KMS-11 (cell line): ENCODE measurements around the gene RFT1.

Experiments
- H2AFZ ChIP-seq: fragments of 200-600 bp; sonication (generic); 2 replicates; pipeline ENCODE4 v1.6.1; 2016; ENCODE audit warnings: antibody characterized with exemption, mixed run types, low read depth
- H3K27ac ChIP-seq: fragments of 200-600 bp; sonication (generic); 2 replicates; pipeline ENCODE4 v1.6.1; 2016; ENCODE audit warnings: mild to moderate bottlenecking, mixed run types
- H3K27me3 ChIP-seq: fragments of 200-600 bp; sonication (generic); 2 replicates; pipeline ENCODE4 v1.6.1; 2017; ENCODE audit warnings: mild to moderate bottlenecking, low read depth, mixed run types, moderate library complexity; ENCODE audit not compliant: insufficient read depth
- H3K36me3 ChIP-seq: fragments of 200-600 bp; sonication (generic); 2 replicates; pipeline ENCODE4 v1.6.1; 2017; ENCODE audit warnings: mild to moderate bottlenecking, mixed run types; ENCODE audit not compliant: insufficient read depth
- H3K4me1 ChIP-seq: fragments of 200-600 bp; sonication (generic); 2 replicates; pipeline ENCODE4 v1.6.1; 2016; ENCODE audit warnings: mild to moderate bottlenecking, low read depth, mixed run types; ENCODE audit not compliant: poor library complexity, severe bottlenecking
- H3K4me2 ChIP-seq: fragments of 200-600 bp; sonication (generic); 2 replicates; pipeline ENCODE4 v1.7.0; 2016; ENCODE audit warnings: mild to moderate bottlenecking, mixed run types
- H3K4me3 ChIP-seq: fragments of 200-600 bp; sonication (generic); IDR thresholded peaks from 2 replicates; pipeline ENCODE4 v1.6.1; 2017; ENCODE audit warnings: low read depth, low read length, mixed read lengths; ENCODE audit not compliant: insufficient read depth
- H3K79me2 ChIP-seq: fragments of 200-600 bp; sonication (generic); 2 replicates; pipeline ENCODE4 v1.6.1; 2016; ENCODE audit warnings: low read depth, mixed run types; ENCODE audit not compliant: insufficient read depth
- H3K9ac ChIP-seq: fragments of 200-600 bp; sonication (generic); 2 replicates; pipeline ENCODE4 v1.6.1; 2016; ENCODE audit warnings: mild to moderate bottlenecking, mixed run types
- H4K20me1 ChIP-seq: fragments of 200-600 bp; sonication (generic); 2 replicates; pipeline ENCODE4 v1.6.1; 2016; ENCODE audit warnings: mild to moderate bottlenecking, mixed run types; ENCODE audit not compliant: insufficient read depth
- CTCF ChIP-seq: fragments of 200-600 bp; sonication (generic); conservative IDR thresholded peaks from 2 replicates; pipeline ENCODE4 v1.6.1; 2017; ENCODE audit warnings: low read depth, mild to moderate bottlenecking, antibody characterized with exemption, low read length, moderate library complexity, mixed read lengths

RFT1 gene

DNA sequence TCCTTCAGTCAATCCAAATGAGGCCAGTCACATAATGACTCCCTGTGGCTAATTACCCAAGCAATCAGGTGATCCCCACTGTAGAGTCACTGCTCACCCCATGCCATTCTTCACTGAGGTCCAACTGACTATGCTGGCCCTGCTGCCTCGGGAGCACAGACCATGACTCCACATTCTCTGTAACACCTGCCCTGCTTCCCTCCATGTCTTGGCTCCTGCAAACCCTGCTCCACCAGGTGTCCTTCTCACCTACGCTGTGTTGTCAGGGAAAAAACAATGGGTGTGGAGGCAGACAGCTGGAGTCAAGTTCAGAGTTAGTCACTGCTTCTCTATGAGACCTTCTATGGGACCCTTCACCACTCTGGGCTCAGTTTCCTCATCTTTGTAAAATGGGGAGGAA lies 78.3 kb downstream of the RFT1 start:
- Histone ChIP-seq H3K79me2 (no peaks in the 10 kb centered on the region), H3K4me2 (no peak overlapping the region), H4K20me1 (no peaks in the 10 kb centered on the region), H3K9ac (no peak overlapping the region), H3K4me1 (peaks cover 7% of the 10 kb centered on the region), H3K27me3 (no peaks in the 10 kb centered on the region; the same call in 1 of the 2 replicates), H3K4me3 (no peak overlapping the region), H3K27ac (no peak overlapping the region), H3K36me3 (no peaks in the 10 kb centered on the region), H2AFZ (no peak overlapping the region)
- TF ChIP-seq CTCF = no peak

DNA sequence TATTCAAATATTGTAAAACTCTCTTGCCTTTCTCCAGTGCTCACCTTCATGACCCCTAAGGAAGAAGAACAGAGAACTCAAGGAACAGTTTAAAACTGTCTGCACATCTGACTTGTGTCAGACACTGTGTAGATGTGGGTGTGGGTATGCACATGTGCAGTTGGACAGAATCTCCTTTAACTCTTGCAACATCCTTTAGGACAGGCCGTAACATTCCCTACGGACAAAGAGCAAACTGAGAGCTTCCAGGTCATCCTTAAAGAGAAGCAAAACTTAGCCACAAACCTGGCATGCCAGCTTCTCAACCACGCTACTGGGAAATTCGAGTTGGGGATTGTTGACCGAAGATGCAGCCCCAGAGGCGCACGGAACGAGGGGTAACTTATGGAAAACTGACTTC lies 80.2 kb downstream of the RFT1 start:
- no peaks in the 10 kb centered on the region for H3K79me2 ChIP-seq
- H3K9ac ChIP-seq = no peak overlapping the region
- H3K4me3 ChIP-seq = no peak overlapping the region
- H4K20me1 ChIP-seq = no peaks in the 10 kb centered on the region
- no peak overlapping the region for H3K4me2 ChIP-seq
- H3K36me3 ChIP-seq = no peaks in the 10 kb centered on the region
- TF ChIP-seq CTCF = no peak
- no peak overlapping the region for H3K27ac ChIP-seq
- no peak overlapping the region for H2AFZ ChIP-seq
- no peaks in the 10 kb centered on the region; the same call in 1 of the 2 replicates for H3K27me3 ChIP-seq
- peaks cover 7% of the 10 kb centered on the region for H3K4me1 ChIP-seq

DNA sequence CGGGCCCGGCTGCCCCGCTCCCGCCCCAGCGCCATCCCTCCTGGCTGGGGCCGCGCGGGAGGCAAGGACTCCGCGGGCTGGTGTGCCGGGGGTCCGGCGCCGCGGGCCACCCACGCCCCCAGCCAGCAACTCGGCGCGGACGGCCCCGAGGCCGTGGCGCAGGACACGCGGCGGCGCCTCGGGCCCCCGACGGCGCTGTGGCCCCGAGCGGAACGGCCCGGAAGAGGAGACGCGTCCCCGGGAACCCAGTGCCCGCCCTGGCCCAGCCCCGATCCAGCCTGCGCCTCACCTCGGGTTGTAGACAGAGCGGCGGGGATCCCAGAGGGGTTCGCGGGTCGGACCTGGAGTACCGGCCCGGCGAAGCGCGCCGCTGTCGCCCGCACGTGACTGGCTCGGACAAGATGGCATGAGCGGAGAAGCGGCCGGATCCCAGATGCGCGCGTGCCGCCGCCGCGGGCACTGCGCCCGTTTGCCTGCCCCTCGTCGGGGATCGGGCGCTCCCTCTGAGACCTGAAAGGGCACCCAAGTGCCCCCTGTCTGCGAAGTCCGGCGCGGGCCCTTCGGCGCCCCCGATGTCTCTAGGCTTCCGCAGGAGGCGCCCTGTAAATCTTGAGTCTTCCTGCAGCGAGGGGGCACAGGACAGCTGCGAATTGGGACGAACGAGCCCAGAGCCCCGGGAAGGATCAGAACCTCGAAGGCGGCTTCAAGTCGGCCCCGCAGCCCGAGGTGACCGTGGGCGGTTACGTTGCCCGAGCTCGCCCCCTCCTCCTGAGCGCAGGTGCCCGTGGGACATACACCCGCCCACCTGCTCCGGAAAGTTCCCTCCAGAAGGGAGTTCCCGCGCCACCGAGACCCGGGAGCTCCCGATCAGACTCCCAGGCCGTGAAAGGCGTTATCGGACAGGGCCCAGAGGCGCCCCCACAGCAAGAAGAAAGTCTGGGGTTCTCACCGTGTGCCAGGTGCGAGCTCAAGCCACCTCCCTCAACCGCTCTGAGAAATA lies 83.8 kb downstream of the RFT1 start:
- Histone ChIP-seq H3K27ac (peak overlapping the region; percentile 61; the same call in 1 of the 2 replicates), H2AFZ (peak overlapping the region; percentile 50)
- TF ChIP-seq CTCF = no peak

DNA sequence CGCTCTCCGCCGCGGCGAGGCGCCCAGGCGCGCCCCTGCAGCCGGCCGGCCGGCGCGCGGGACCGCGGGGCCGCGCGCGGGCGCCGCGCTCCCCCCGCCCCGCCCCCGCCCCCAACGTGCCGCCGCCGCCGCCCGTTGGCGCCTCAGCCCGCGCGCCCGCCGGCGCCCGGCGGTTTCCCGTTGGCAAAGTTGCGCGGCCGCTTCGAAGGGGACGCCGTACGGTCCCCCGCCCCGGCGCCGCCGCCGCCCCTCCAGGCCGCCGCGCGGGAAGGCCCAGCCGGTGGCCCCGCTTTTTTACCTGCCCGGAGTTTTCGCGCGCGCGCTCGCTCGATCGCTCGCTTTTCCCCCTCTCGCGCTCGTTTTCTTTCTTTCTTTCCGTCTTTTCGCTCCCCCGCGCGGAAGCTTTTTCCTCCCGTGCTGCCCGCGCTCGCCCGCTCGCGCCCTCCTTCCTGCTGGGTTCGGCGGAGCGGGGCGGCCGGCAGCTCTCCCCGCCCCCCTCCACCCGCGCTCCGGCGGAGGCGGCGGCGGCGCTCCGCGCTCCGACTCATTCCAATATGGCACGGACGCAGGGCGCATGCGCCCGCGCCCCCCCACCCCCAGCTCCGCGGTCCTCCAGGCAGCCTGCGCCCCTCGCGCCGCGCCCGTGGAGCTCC lies 84.6 kb downstream of the RFT1 start, which contains the start of gene SFMBT1:
Gene SFMBT1 (minus strand): TSS at position 556 of the 653 bp plus-strand sequence. CDS start 76,945 bp downstream, outside the sequence.
- Histone ChIP-seq H3K4me3 (no peak within 1 kb of the TSS), H3K4me2 (peak within 1 kb of the TSS; percentile 66), H3K9ac (peak within 1 kb of the TSS; percentile 73), H3K27ac (peak within 1 kb of the TSS; percentile 61), H3K36me3 (no peaks in the 10 kb centered on the region), H3K27me3 (no peaks in the 10 kb centered on the region; the same call in 1 of the 2 replicates), H4K20me1 (no peaks in the 10 kb centered on the region), H3K79me2 (peaks cover 3% of the 10 kb centered on the region; the same call in 1 of the 2 replicates), H2AFZ (peak within 1 kb of the TSS; percentile 50), H3K4me1 (peaks cover 12% of the 10 kb centered on the region)
- no peak for TF ChIP-seq CTCF

More for the DNA sequence above, 83.8 kb downstream of the RFT1 start:
- H3K4me1 ChIP-seq = peaks cover 12% of the 10 kb centered on the region
- peak overlapping the region; percentile 73; the same call in 1 of the 2 replicates for H3K9ac ChIP-seq
- H3K4me3 ChIP-seq = no peak overlapping the region
- no peaks in the 10 kb centered on the region; the same call in 1 of the 2 replicates for H3K27me3 ChIP-seq
- peaks cover 3% of the 10 kb centered on the region; the same call in 1 of the 2 replicates for H3K79me2 ChIP-seq
- no peaks in the 10 kb centered on the region for H4K20me1 ChIP-seq
- peak overlapping the region; percentile 46 for H3K4me2 ChIP-seq
- no peaks in the 10 kb centered on the region for H3K36me3 ChIP-seq
